Measurements from ENCODE around the gene UBE2V1.

- TF ChIP-seq CTCF (conservative IDR thresholded peaks at IDR 0.05; ENCODE audit: low read depth, low read length) = no peak
- no peak for TF ChIP-seq EZH2 (IDR thresholded peaks at IDR 0.05; ENCODE audit: low read length, unreplicated experiment)
These were observed 40.8 kb upstream of the UBE2V1 start, which contains the start of gene PEDS1 for GRCh38 chr20:50153500-50154377.
